Activated CD4-positive, CD25-positive, alpha-beta regulatory T cell treated with anti-CD3 and anti-CD28 coated beads, Interleukin-2, amount 50 U/mL, for 24 hours (primary cell): ENCODE results near the gene NTN5.

Experiments
- ATAC-seq, 2 donors: fragments of 150-1000 bp; cut with Tn5 transposase; one replicate each; pipeline ENCODE4 v1.10.0; 2021; ENCODE audit warnings: mild to moderate bottlenecking in 1 of 2, moderate library complexity in 1 of 2

NTN5 gene

GRCh38 chr19:48611872-48612271 is 60.9 kb downstream of the NTN5 start:
- no peak for ATAC-seq
